H54 (cell line): ENCODE results near the gene LRRFIP1.
"Not testable (repeated sequence)": the region's sequence is repeated elsewhere in the genome, so short reads cannot be mapped to it uniquely, and the experiment has no call there.

Experiments
- DNase-seq: peaks from one replicate; pipeline ENCODE4 v3.0.0; 2011; ENCODE audit warnings: low spot score, mixed read lengths; ENCODE audit not compliant: insufficient read length
- FAIRE-seq: peaks from 3 replicates; lab custom pipeline; 2011; peaks lifted over from hg19 to GRCh38; lab: Jason Lieb, UNC
- POLR2A ChIP-seq: IDR thresholded peaks from 2 replicates; pipeline ENCODE4 v1.6.1; 2011; ENCODE audit warnings: low read depth, mild to moderate bottlenecking, low read length

Gene LRRFIP1

GRCh38 chr2:237673130-237674001 is 46.0 kb downstream of the LRRFIP1 start:
- DNase-seq = peak; percentile 44
- no peak for FAIRE-seq
- no peak for TF ChIP-seq POLR2A

GRCh38 chr2:237674731-237675276 is 47.4 kb downstream of the LRRFIP1 start:
- TF ChIP-seq POLR2A = 0 out of 2 replicates have a peak, but pooled peaks have one; percentile 3
- peak; percentile 74 for DNase-seq
- FAIRE-seq = peak; percentile 15

GRCh38 chr2:237675316-237675715 is 47.9 kb downstream of the LRRFIP1 start:
- FAIRE-seq = no peak
- TF ChIP-seq POLR2A = no peak

GRCh38 chr2:237680702-237681478 is 53.5 kb downstream of the LRRFIP1 start:
- FAIRE-seq = no peak
- TF ChIP-seq POLR2A = no peak
- no peak for DNase-seq

More at GRCh38 chr2:237675316-237675715, 47.9 kb downstream of the LRRFIP1 start:
- DNase-seq = no peak

- TF ChIP-seq POLR2A = no peak
- DNase-seq (no peak), FAIRE-seq (no peak)
These were observed 54.8 kb downstream of the LRRFIP1 start for GRCh38 chr2:237682151-237682550.

- TF ChIP-seq POLR2A = no peak
- DNase-seq (no peak), FAIRE-seq (no peak)
These were observed 55.7 kb downstream of the LRRFIP1 start for GRCh38 chr2:237682856-237683670.

- no peak for TF ChIP-seq POLR2A
- FAIRE-seq (no peak), DNase-seq (no peak)
These were observed 58.0 kb downstream of the LRRFIP1 start for GRCh38 chr2:237685408-237685807.

GRCh38 chr2:237686659-237687136 is 59.3 kb downstream of the LRRFIP1 start:
- DNase-seq (no peak), FAIRE-seq (no peak)
- TF ChIP-seq POLR2A = no peak

GRCh38 chr2:237688081-237688480 is 60.7 kb downstream of the LRRFIP1 start:
- DNase-seq (no peak), FAIRE-seq (no peak)
- TF ChIP-seq POLR2A = no peak

GRCh38 chr2:237688541-237688940 is 61.2 kb downstream of the LRRFIP1 start:
- not testable (repeated sequence) for FAIRE-seq, DNase-seq

GRCh38 chr2:237689336-237690131 is 62.1 kb downstream of the LRRFIP1 start:
- no peak for TF ChIP-seq POLR2A
- FAIRE-seq = no peak
- no peak for DNase-seq
